ENCODE measurements around the gene PUS1.

GRCh38 chr12:131950182-131950913 lies 21.3 kb downstream of the PUS1 start:
- TF ChIP-seq CTCF (IDR thresholded peaks at IDR 0.05 in 4 of 5, conservative IDR thresholded peaks at IDR 0.05 in 1 of 5), result no peak
- TF ChIP-seq POLR2A (IDR thresholded peaks at IDR 0.05), result peak in 1 of 2 donors; percentile 3

All from gastrocnemius medialis (tissue), 4 donors.